ENCODE data around the gene ATAD2B. TPM values are rescaled to one million over a fixed set of nuclear protein-coding genes. Genes with fewer than 3 reads are reported as not detected.

ATAD2B gene
- polyA plus RNA-seq, 1 of the 3 experiments (the other 2 are of a cell fraction), result 1.3 TPM

GRCh38 chr2:23769364-23769763, 157.6 kb downstream of the ATAD2B start:
- peaks cover 21 to 36% of the 10 kb centered on the region in 2 experiments for H3K36me3 ChIP-seq (replicated peaks in 1 of 2; ENCODE audit: control insufficient read depth in 1 of 2, insufficient read depth in 2 of 2, low read length in 1 of 2)
- no peaks in the 10 kb centered on the region for H3F3A ChIP-seq (replicated peaks; ENCODE audit: insufficient read depth)
- H3K27ac ChIP-seq (ENCODE audit: low read depth in 2 of 2, low read length in 1 of 2), result no peak overlapping the region
- H3K4me2 ChIP-seq, result no peak overlapping the region
- no peak overlapping the region for H3K9ac ChIP-seq
- TF ChIP-seq TEAD4 (IDR thresholded peaks at IDR 0.05; ENCODE audit: borderline replicate concordance, insufficient read depth) (no peak), NRF1 (IDR thresholded peaks at IDR 0.05; ENCODE audit: low read depth, low read length) (no peak)
- no peaks in the 10 kb centered on the region for H3K4me1 ChIP-seq (ENCODE audit: control insufficient read depth in 1 of 2, insufficient read depth in 2 of 2, low read depth in 1 of 2, low read length in 1 of 2)
- H3K27me3 ChIP-seq (ENCODE audit: insufficient read depth), result no peaks in the 10 kb centered on the region
- no peaks in the 10 kb centered on the region for H3K79me2 ChIP-seq (ENCODE audit: insufficient read depth)
- H3K4me3 ChIP-seq (ENCODE audit: low read depth in 2 of 2, low read length in 1 of 2), result no peak overlapping the region
- DNase-seq, result no peak
- H3K9me3 ChIP-seq, result no peaks in the 10 kb centered on the region
- H2AFZ ChIP-seq (ENCODE audit: low read depth), result no peak overlapping the region
- no peaks in the 10 kb centered on the region for H4K20me1 ChIP-seq (ENCODE audit: insufficient read depth)
- POLR2A ChIA-PET, result no interaction called here
- CTCF ChIA-PET, result interaction anchor here (1.2 kb wide), 1 partner anchor 10 kb away, joined by 3 read pairs; no protein-coding TSS in a partner anchor
- H3K9me2 ChIP-seq, result no peaks in the 10 kb centered on the region
- 96% methylated on average over 5 of the region's 5 CpGs for WGBS (ENCODE audit: low lambda C conversion rate)

- Histone ChIP-seq H3K36me3 (replicated peaks in 1 of 2; ENCODE audit: control insufficient read depth in 1 of 2, insufficient read depth in 2 of 2, low read length in 1 of 2) (peaks cover 21 to 29% of the 10 kb centered on the region in 2 experiments), H4K20me1 (ENCODE audit: insufficient read depth) (no peaks in the 10 kb centered on the region), H3K4me1 (ENCODE audit: control insufficient read depth in 1 of 2, insufficient read depth in 2 of 2, low read depth in 1 of 2, low read length in 1 of 2) (no peaks in the 10 kb centered on the region), H3K9me2 (no peaks in the 10 kb centered on the region), H3K27me3 (ENCODE audit: insufficient read depth) (no peaks in the 10 kb centered on the region), H3K9me3 (no peaks in the 10 kb centered on the region), H3K27ac (ENCODE audit: low read depth in 2 of 2, low read length in 1 of 2) (no peak overlapping the region), H3K4me2 (no peak overlapping the region), H3F3A (replicated peaks; ENCODE audit: insufficient read depth) (no peaks in the 10 kb centered on the region), H2AFZ (ENCODE audit: low read depth) (no peak overlapping the region), H3K9ac (no peak overlapping the region), H3K4me3 (ENCODE audit: low read depth in 2 of 2, low read length in 1 of 2) (no peak overlapping the region), H3K79me2 (ENCODE audit: insufficient read depth) (no peaks in the 10 kb centered on the region)
- ChIA-PET POLR2A (no interaction called here), CTCF (interaction anchor here (0.7 kb wide), 1 partner anchor 129 kb away, joined by 3 read pairs; no protein-coding TSS in a partner anchor)
- DNase-seq, result no peak
- TF ChIP-seq USF2 (IDR thresholded peaks at IDR 0.05; ENCODE audit: borderline replicate concordance, low read depth, low read length), result no peak
- 93% methylated on average over 5 of the region's 5 CpGs for WGBS (ENCODE audit: low lambda C conversion rate)
Observed at GRCh38 chr2:23767876-23768621, 158.9 kb downstream of the ATAD2B start.

DNA sequence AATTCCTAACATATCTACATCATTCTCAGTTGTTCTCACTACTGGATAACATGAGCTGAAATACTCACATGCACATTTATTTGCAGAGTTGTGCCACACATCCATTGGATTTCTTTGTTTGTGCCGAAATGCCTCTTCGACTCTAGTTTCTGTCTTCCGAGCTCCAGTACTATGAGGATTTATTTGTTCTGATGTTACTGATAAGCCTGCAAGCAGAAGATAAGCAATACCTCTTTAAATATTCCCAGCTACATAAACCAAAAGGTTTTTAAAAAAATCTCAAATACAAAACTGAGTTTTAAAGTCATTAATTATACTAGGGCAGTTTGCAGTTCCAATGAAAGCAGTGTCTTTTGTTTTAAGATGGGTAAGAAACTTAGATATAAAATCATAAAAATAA, 164.8 kb downstream of the ATAD2B start:
- Histone ChIP-seq H2AFZ (ENCODE audit: low read depth) (no peak overlapping the region), H3K9ac (no peak overlapping the region), H3K27ac (ENCODE audit: low read depth in 2 of 2, low read length in 1 of 2) (no peak overlapping the region; a peak in 1 of 4 replicates), H4K20me1 (ENCODE audit: insufficient read depth) (no peaks in the 10 kb centered on the region), H3K9me2 (no peaks in the 10 kb centered on the region), H3K36me3 (replicated peaks in 1 of 2; ENCODE audit: control insufficient read depth in 1 of 2, insufficient read depth in 2 of 2, low read length in 1 of 2) (peaks cover 24 to 33% of the 10 kb centered on the region in 2 experiments), H3K4me1 (ENCODE audit: control insufficient read depth in 1 of 2, insufficient read depth in 2 of 2, low read depth in 1 of 2, low read length in 1 of 2) (peaks cover 0 to 19% of the 10 kb centered on the region in 2 experiments; a peak in 1 of 4 replicates), H3K9me3 (no peaks in the 10 kb centered on the region), H3K4me3 (ENCODE audit: low read depth in 2 of 2, low read length in 1 of 2) (no peak overlapping the region), H3K79me2 (ENCODE audit: insufficient read depth) (no peaks in the 10 kb centered on the region), H3K4me2 (no peak overlapping the region), H3F3A (replicated peaks; ENCODE audit: insufficient read depth) (peaks cover 28% of the 10 kb centered on the region), H3K27me3 (ENCODE audit: insufficient read depth) (no peaks in the 10 kb centered on the region)
- POLR2A ChIA-PET, result no interaction called here
- WGBS (ENCODE audit: low lambda C conversion rate), result 78% methylated on average over 3 of the region's 3 CpGs
- CTCF ChIA-PET, result interaction anchor here (0.7 to 4.3 kb wide), 9 partner anchors 9 to 449 kb away, joined by 3 to 34 read pairs (median 4); no protein-coding TSS in a partner anchor
- TF ChIP-seq NFIC (IDR thresholded peaks at IDR 0.05; ENCODE audit: borderline replicate concordance) (no peak), USF2 (IDR thresholded peaks at IDR 0.05; ENCODE audit: borderline replicate concordance, low read depth, low read length) (no peak), MEF2A (IDR thresholded peaks at IDR 0.05; ENCODE audit: borderline replicate concordance, low read depth) (no peak), GABPA (IDR thresholded peaks at IDR 0.05; ENCODE audit: low read depth) (no peak), EP300 (IDR thresholded peaks at IDR 0.05; ENCODE audit: borderline replicate concordance in 1 of 2, low read depth in 1 of 2, low read length in 1 of 2) (no peak), RCOR1 (IDR thresholded peaks at IDR 0.05; ENCODE audit: low read length) (no peak), JUND (IDR thresholded peaks at IDR 0.05) (no peak)
- TF ChIP-seq, protein P1, sequence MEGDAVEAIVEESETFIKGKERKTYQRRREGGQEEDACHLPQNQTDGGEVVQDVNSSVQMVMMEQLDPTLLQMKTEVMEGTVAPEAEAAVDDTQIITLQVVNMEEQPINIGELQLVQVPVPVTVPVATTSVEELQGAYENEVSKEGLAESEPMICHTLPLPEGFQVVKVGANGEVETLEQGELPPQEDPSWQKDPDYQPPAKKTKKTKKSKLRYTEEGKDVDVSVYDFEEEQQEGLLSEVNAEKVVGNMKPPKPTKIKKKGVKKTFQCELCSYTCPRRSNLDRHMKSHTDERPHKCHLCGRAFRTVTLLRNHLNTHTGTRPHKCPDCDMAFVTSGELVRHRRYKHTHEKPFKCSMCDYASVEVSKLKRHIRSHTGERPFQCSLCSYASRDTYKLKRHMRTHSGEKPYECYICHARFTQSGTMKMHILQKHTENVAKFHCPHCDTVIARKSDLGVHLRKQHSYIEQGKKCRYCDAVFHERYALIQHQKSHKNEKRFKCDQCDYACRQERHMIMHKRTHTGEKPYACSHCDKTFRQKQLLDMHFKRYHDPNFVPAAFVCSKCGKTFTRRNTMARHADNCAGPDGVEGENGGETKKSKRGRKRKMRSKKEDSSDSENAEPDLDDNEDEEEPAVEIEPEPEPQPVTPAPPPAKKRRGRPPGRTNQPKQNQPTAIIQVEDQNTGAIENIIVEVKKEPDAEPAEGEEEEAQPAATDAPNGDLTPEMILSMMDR (IDR thresholded peaks at IDR 0.05), result no peak
- TF ChIP-seq, protein P2, sequence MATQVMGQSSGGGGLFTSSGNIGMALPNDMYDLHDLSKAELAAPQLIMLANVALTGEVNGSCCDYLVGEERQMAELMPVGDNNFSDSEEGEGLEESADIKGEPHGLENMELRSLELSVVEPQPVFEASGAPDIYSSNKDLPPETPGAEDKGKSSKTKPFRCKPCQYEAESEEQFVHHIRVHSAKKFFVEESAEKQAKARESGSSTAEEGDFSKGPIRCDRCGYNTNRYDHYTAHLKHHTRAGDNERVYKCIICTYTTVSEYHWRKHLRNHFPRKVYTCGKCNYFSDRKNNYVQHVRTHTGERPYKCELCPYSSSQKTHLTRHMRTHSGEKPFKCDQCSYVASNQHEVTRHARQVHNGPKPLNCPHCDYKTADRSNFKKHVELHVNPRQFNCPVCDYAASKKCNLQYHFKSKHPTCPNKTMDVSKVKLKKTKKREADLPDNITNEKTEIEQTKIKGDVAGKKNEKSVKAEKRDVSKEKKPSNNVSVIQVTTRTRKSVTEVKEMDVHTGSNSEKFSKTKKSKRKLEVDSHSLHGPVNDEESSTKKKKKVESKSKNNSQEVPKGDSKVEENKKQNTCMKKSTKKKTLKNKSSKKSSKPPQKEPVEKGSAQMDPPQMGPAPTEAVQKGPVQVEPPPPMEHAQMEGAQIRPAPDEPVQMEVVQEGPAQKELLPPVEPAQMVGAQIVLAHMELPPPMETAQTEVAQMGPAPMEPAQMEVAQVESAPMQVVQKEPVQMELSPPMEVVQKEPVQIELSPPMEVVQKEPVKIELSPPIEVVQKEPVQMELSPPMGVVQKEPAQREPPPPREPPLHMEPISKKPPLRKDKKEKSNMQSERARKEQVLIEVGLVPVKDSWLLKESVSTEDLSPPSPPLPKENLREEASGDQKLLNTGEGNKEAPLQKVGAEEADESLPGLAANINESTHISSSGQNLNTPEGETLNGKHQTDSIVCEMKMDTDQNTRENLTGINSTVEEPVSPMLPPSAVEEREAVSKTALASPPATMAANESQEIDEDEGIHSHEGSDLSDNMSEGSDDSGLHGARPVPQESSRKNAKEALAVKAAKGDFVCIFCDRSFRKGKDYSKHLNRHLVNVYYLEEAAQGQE (IDR thresholded peaks at IDR 0.05; ENCODE audit: low read depth, low read length), result no peak
- DNase-seq, result no peak
